Spleen (tissue), 11 donors: ENCODE results near the gene MYO3B. TPM values are rescaled to one million over a fixed set of nuclear protein-coding genes. Genes with fewer than 3 reads are reported as not detected.

Experiments used
- DNase-seq: peaks from one replicate; pipeline ENCODE4 v3.0.0-alpha.2; 2020
- H3K27ac ChIP-seq, 8 donors: fragments of 200-600 bp; sonication (generic) in 7 of 8; 1 replicate in 4 of 8; 2 replicates in 4 of 8; pipeline versions ENCODE4 v1.5.0 to v1.8.0; 2016 to 2021; ENCODE audit warnings: inconsistent platforms in 4 of 8, mild to moderate bottlenecking in 4 of 8, moderate library complexity in 1 of 8
- H3K27me3 ChIP-seq, 7 donors: fragments of 200-600 bp; sonication (generic) in 6 of 7; replicated peaks in 1 of 7; 1 replicate in 4 of 7; 2 replicates in 3 of 7; pipeline versions ENCODE4 v1.5.0 to v1.8.0; 2016 to 2021; ENCODE audit warnings: inconsistent platforms in 3 of 7, mild to moderate bottlenecking in 1 of 7
- H3K36me3 ChIP-seq, 6 donors: fragments of 200-600 bp; sonication (generic) in 5 of 6; 1 replicate in 4 of 6; 2 replicates in 2 of 6; pipeline versions ENCODE4 v1.5.0 to v1.8.0; 2016 to 2021; ENCODE audit warnings: inconsistent platforms in 2 of 6
- H3K4me1 ChIP-seq, 6 donors: fragments of 200-600 bp; sonication (generic) in 5 of 6; 1 replicate in 3 of 6; 2 replicates in 3 of 6; pipeline versions ENCODE4 v1.5.0 to v1.8.0; 2016 to 2021; ENCODE audit warnings: inconsistent platforms in 3 of 6
- H3K4me3 ChIP-seq, 8 donors: fragments of 200-600 bp; sonication (generic) in 7 of 8; 1 replicate in 4 of 8; 2 replicates in 4 of 8; pipeline versions ENCODE4 v1.5.0 to v1.8.0; 2016 to 2021; ENCODE audit warnings: inconsistent platforms in 4 of 8, mild to moderate bottlenecking in 4 of 8, moderate library complexity in 2 of 8
- H3K9me3 ChIP-seq, 8 donors: fragments of 200-600 bp; sonication (generic) in 7 of 8; 1 replicate in 4 of 8; 2 replicates in 4 of 8; pipeline versions ENCODE4 v1.5.0 to v1.8.0; 2016 to 2021; ENCODE audit warnings: inconsistent platforms in 4 of 8
- CTCF ChIP-seq, 11 experiments: fragments of 200-600 bp in 7 of 11; fragments of 450-650 bp in 4 of 11; sonication (generic) in 4 of 11; IDR thresholded peaks in 8 of 11; conservative IDR thresholded peaks in 3 of 11; 1 replicate in 7 of 11; 2 replicates in 4 of 11; pipeline versions ENCODE4 v1.4.0 to v1.8.0; 2016 to 2021; ENCODE audit warnings: antibody characterized with exemption in 11 of 11, inconsistent platforms in 4 of 11, mild to moderate bottlenecking in 1 of 11
- POLR2A ChIP-seq, 3 donors: fragments of 450-650 bp; IDR thresholded peaks; one replicate each; pipeline ENCODE4 v1.5.1; 2017; ENCODE audit warnings: antibody characterized with exemption in 3 of 3, mild to moderate bottlenecking in 1 of 3
- POLR2AphosphoS5 ChIP-seq, 3 donors: sonication (generic); formaldehyde crosslinking; IDR thresholded peaks; one replicate each; pipeline ENCODE4 v1.5.1; 2017; ENCODE audit warnings: antibody characterized with exemption in 3 of 3
- WGBS, 5 donors: extraction: QIAGEN DNeasy Blood & Tissue Kit in 3 of 5; methylation state at CpG; one replicate each; pipeline versions ENCODE4 v1.1.5 to v1.1.7; 2013 to 2018; 5-methylcytosine and 5-hydroxymethylcytosine counted together
- intact Hi-C: fragments of 100-400 bp; cut with DNase I; formaldehyde crosslinking; loops from one replicate; pipeline ENCODE4 v1.15.0; 2023; ENCODE audit warnings: low total_unique reads
- polyA plus RNA-seq, 3 donors: library from polyadenylated mRNA; stranded (reverse); fragments of 200-250 nt; gene quantifications; one replicate each; pipeline ENCODE4 v1.2.1, GENCODE V29; 2013
- total RNA-seq, 7 donors: library from RNA; depleted of rRNA in 3 of 7; stranded (reverse); fragments of >200 nt in 3 of 7; fragmentation: NEBNext Ultra II Directional in 4 of 7; extraction: Animal tissue kit (Norgen Biotek cat#: 25700) in 4 of 7; gene quantifications; one replicate each; pipeline versions ENCODE4 v1.1.0 to v1.2.1, GENCODE V29; 2016 to 2021
- donor health status: healthy with polysubstance abuse.
- donor health status: DM: no; HTN: no; CAD: no; lungs with moderate emphysema.
- donor health status: DM: no; HTN: no; CAD: no.
- donor health status: Bipolar disorder and iron deficiency.
- donor health status: healthy.
- donor health status: DM: no; HTN: no; CAD: no.
- donor health status: DM: yes; HTN: yes; CAD: no.

Gene MYO3B
- total and polyA plus RNA-seq, 10 donors: 0.03 to 2.0 (median 0.58) TPM; not detected in 4

DNA sequence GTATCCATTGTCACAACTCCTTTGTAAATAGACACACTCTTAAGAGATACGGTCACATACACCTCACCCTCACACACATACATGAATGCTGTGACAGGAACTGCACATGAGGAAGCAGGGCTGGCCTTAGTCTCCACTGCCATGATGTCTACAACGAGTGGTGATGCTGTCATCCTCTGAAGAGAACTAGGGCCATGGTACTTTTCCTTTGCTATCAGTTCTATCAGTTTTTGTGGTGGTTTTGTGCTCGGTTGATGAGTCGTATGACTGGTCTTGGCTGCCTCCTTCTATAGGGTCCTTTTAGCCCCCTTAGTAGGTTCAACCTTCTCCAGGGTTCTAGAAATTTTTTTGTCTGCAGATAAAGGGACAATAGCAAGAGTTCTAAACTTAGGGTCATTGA, 66.0 kb downstream of the MYO3B start:
- H3K4me1 ChIP-seq: no peaks in the 10 kb centered on the region
- TF ChIP-seq POLR2A (IDR thresholded peaks at IDR 0.05) (no peak), CTCF (IDR thresholded peaks at IDR 0.05 in 8 of 11, conservative IDR thresholded peaks at IDR 0.05 in 3 of 11) (no peak), POLR2AphosphoS5 (IDR thresholded peaks at IDR 0.05) (no peak)
- intact Hi-C loops: no loop called here
- no peak for DNase-seq
- peaks cover 0 to 10% (median 4%) of the 10 kb centered on the region in 7 donors for H3K27me3 ChIP-seq
- no peaks in the 10 kb centered on the region for H3K9me3 ChIP-seq
- no peak overlapping the region for H3K27ac ChIP-seq
- H3K36me3 ChIP-seq: no peaks in the 10 kb centered on the region
- H3K4me3 ChIP-seq: no peak overlapping the region
- 72 to 86% (median 74%) methylated on average over 4 of the region's 4 CpGs for WGBS, 5 donors

- Histone ChIP-seq H3K4me3 (no peak overlapping the region), H3K36me3 (no peaks in the 10 kb centered on the region), H3K27ac (no peak overlapping the region), H3K27me3 (peaks cover 0 to 9% (median 0%) of the 10 kb centered on the region in 7 donors), H3K4me1 (no peaks in the 10 kb centered on the region), H3K9me3 (no peaks in the 10 kb centered on the region)
- DNase-seq: no peak
- 78 to 89% (median 86%) methylated on average over 4 of the region's 4 CpGs for WGBS, 5 donors
- intact Hi-C loops: no loop called here
- TF ChIP-seq CTCF (IDR thresholded peaks at IDR 0.05 in 8 of 11, conservative IDR thresholded peaks at IDR 0.05 in 3 of 11) (no peak), POLR2A (IDR thresholded peaks at IDR 0.05) (no peak), POLR2AphosphoS5 (IDR thresholded peaks at IDR 0.05) (no peak)
These were observed 66.6 kb downstream of the MYO3B start for GRCh38 chr2:170244555-170244954.

DNA sequence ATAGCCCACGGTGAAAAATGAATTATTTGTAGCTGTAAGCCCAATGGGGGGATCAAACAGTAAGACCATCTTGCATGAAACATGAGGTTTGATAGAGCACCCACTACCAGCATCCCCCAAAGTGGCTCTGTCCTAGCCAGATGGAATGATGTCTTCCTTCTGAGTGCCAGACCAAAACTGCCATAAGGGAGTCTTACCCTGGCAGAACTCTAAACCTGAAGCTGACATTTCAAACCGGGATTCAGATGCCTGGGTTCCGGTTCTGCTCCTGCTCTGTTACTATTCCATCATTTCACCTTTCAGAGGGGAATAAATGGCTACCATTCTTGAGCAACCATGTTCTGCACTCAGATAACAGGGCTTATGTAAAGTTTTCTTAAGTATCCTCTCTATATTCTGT, 67.4 kb downstream of the MYO3B start:
- no peak for TF ChIP-seq POLR2AphosphoS5 (IDR thresholded peaks at IDR 0.05)
- TF ChIP-seq CTCF (IDR thresholded peaks at IDR 0.05 in 8 of 11, conservative IDR thresholded peaks at IDR 0.05 in 3 of 11): no peak
- no peak for TF ChIP-seq POLR2A (IDR thresholded peaks at IDR 0.05)
- Histone ChIP-seq H3K36me3 (no peaks in the 10 kb centered on the region), H3K4me1 (no peaks in the 10 kb centered on the region), H3K27ac (no peak overlapping the region), H3K4me3 (no peak overlapping the region), H3K9me3 (no peaks in the 10 kb centered on the region), H3K27me3 (peaks cover 0 to 6% (median 0%) of the 10 kb centered on the region in 7 donors)
- DNase-seq: no peak
- 81 to 94% (median 88%) methylated on average over 3 of the region's 3 CpGs for WGBS, 5 donors
- intact Hi-C loops: no loop called here

DNA sequence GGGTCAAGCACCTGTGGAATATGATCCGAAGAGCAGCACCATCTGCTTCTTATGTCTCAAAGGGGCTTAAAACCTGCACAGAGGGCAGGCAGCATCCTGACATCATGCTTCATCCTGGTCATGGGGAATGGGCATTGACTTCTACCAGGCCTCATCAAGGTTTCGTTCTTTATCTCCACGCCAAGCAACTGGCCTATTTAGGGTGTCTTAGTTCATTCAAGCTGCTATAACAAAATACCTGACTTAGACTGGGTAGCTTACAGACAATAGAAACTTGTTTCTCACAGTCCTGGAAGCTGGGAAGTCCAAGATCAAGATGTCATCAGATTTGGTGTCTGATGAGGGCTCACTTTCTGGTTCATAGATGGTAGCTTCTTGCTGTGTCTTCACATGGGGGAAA, 69.4 kb downstream of the MYO3B start:
- no peak for DNase-seq
- H3K27ac ChIP-seq: no peak overlapping the region
- H3K9me3 ChIP-seq: no peaks in the 10 kb centered on the region
- TF ChIP-seq CTCF (IDR thresholded peaks at IDR 0.05 in 8 of 11, conservative IDR thresholded peaks at IDR 0.05 in 3 of 11): no peak
- no peak for TF ChIP-seq POLR2AphosphoS5 (IDR thresholded peaks at IDR 0.05)
- no peak for TF ChIP-seq POLR2A (IDR thresholded peaks at IDR 0.05)
- no peaks in the 10 kb centered on the region for H3K36me3 ChIP-seq
- H3K4me3 ChIP-seq: no peak overlapping the region
- H3K27me3 ChIP-seq: peaks cover 0 to 6% (median 0%) of the 10 kb centered on the region in 7 donors
- WGBS, 5 donors: 73 to 99% (median 92%) methylated on average over 3 of the region's 3 CpGs
- intact Hi-C loops: no loop called here
- no peaks in the 10 kb centered on the region for H3K4me1 ChIP-seq
